ENCODE measurements around the gene MCM3.

Gene MCM3

GRCh38 chr6:52253494-52253893 is 31.0 kb downstream of the MCM3 start:
- H3K36me3 ChIP-seq (ENCODE audit: control insufficient read depth in 2 of 2, insufficient read depth in 1 of 2, low read length in 2 of 2) = no peaks in the 10 kb centered on the region
- POLR2A ChIA-PET = interaction anchor here (0.7 kb wide), 1 partner anchor 108 kb away, joined by 3 read pairs; the partner anchor contains the start of gene PAQR8
- H3K27ac ChIP-seq (ENCODE audit: extremely low read depth, low read depth, low read length) = no peak overlapping the region
- H3K9me3 ChIP-seq (ENCODE audit: control insufficient read depth, insufficient read depth, low read depth, low read length) = no peaks in the 10 kb centered on the region
- no peak overlapping the region for H3K4me3 ChIP-seq (ENCODE audit: low read depth, low read length)
- 0 out of 2 replicates have a peak, but pooled peaks have one; percentile 10 for TF ChIP-seq ZBTB17 (tag by site-specific recombination; IDR thresholded peaks at IDR 0.05)
- no peak for TF ChIP-seq GLIS2 (tag by site-specific recombination; IDR thresholded peaks at IDR 0.05)
- H3K4me1 ChIP-seq (ENCODE audit: control insufficient read depth, insufficient read depth, low read length) = peaks cover 5% of the 10 kb centered on the region
- CTCF ChIA-PET = interaction anchor here (1.0 to 2.3 kb wide), 4 partner anchors 10 to 169 kb away, joined by 4 to 20 read pairs (median 10); no protein-coding TSS in a partner anchor

GRCh38 chr6:52251113-52251512 is 33.4 kb downstream of the MCM3 start:
- no peak overlapping the region for H3K4me3 ChIP-seq (ENCODE audit: low read depth, low read length)
- ChIA-PET POLR2A (no interaction called here), CTCF (interaction anchor here (1.2 to 1.7 kb wide), 2 partner anchors 11 to 13 kb away, joined by 3 to 6 read pairs; no protein-coding TSS in a partner anchor)
- TF ChIP-seq, protein P1, sequence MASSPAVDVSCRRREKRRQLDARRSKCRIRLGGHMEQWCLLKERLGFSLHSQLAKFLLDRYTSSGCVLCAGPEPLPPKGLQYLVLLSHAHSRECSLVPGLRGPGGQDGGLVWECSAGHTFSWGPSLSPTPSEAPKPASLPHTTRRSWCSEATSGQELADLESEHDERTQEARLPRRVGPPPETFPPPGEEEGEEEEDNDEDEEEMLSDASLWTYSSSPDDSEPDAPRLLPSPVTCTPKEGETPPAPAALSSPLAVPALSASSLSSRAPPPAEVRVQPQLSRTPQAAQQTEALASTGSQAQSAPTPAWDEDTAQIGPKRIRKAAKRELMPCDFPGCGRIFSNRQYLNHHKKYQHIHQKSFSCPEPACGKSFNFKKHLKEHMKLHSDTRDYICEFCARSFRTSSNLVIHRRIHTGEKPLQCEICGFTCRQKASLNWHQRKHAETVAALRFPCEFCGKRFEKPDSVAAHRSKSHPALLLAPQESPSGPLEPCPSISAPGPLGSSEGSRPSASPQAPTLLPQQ (tag by site-specific recombination; IDR thresholded peaks at IDR 0.05) = no peak
- TF ChIP-seq, protein P2, sequence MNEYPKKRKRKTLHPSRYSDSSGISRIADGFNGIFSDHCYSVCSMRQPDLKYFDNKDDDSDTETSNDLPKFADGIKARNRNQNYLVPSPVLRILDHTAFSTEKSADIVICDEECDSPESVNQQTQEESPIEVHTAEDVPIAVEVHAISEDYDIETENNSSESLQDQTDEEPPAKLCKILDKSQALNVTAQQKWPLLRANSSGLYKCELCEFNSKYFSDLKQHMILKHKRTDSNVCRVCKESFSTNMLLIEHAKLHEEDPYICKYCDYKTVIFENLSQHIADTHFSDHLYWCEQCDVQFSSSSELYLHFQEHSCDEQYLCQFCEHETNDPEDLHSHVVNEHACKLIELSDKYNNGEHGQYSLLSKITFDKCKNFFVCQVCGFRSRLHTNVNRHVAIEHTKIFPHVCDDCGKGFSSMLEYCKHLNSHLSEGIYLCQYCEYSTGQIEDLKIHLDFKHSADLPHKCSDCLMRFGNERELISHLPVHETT (tag by site-specific recombination; IDR thresholded peaks at IDR 0.05) = no peak
- no peak for TF ChIP-seq ZNF610 (tag by site-specific recombination; IDR thresholded peaks at IDR 0.05; ENCODE audit: borderline replicate concordance)
- no peak for TF ChIP-seq ZNF513 (tag by site-specific recombination; IDR thresholded peaks at IDR 0.05)
- TF ChIP-seq ZSCAN16 (tag by site-specific recombination; IDR thresholded peaks at IDR 0.05) = no peak
- no peak for TF ChIP-seq ZNF768 (tag by site-specific recombination; IDR thresholded peaks at IDR 0.05)
- TF ChIP-seq, protein P3, sequence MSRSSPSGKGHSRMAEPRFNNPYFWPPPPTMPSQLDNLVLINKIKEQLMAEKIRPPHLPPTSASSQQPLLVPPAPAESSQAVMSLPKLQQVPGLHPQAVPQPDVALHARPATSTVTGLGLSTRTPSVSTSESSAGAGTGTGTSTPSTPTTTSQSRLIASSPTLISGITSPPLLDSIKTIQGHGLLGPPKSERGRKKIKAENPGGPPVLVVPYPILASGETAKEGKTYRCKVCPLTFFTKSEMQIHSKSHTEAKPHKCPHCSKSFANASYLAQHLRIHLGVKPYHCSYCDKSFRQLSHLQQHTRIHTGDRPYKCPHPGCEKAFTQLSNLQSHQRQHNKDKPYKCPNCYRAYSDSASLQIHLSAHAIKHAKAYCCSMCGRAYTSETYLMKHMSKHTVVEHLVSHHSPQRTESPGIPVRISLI (tag by site-specific recombination; IDR thresholded peaks at IDR 0.05) = no peak
- TF ChIP-seq ZNF747 (tag by site-specific recombination; IDR thresholded peaks at IDR 0.05) = no peak
- TF ChIP-seq, protein P4, sequence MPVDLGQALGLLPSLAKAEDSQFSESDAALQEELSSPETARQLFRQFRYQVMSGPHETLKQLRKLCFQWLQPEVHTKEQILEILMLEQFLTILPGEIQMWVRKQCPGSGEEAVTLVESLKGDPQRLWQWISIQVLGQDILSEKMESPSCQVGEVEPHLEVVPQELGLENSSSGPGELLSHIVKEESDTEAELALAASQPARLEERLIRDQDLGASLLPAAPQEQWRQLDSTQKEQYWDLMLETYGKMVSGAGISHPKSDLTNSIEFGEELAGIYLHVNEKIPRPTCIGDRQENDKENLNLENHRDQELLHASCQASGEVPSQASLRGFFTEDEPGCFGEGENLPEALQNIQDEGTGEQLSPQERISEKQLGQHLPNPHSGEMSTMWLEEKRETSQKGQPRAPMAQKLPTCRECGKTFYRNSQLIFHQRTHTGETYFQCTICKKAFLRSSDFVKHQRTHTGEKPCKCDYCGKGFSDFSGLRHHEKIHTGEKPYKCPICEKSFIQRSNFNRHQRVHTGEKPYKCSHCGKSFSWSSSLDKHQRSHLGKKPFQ (tag by site-specific recombination; IDR thresholded peaks at IDR 0.05) = no peak
- TF ChIP-seq RBAK (tag by site-specific recombination; IDR thresholded peaks at IDR 0.05) = no peak
- TF ChIP-seq OSR2 (tag by site-specific recombination; IDR thresholded peaks at IDR 0.05) = no peak
- no peak for TF ChIP-seq ZNF837 (tag by site-specific recombination; IDR thresholded peaks at IDR 0.05)
- no peaks in the 10 kb centered on the region for H3K36me3 ChIP-seq (ENCODE audit: control insufficient read depth in 2 of 2, insufficient read depth in 1 of 2, low read length in 2 of 2)
- peaks cover 5% of the 10 kb centered on the region for H3K4me1 ChIP-seq (ENCODE audit: control insufficient read depth, insufficient read depth, low read length)
- no peak overlapping the region for H3K27ac ChIP-seq (ENCODE audit: extremely low read depth, low read depth, low read length)
- no peaks in the 10 kb centered on the region for H3K9me3 ChIP-seq (ENCODE audit: control insufficient read depth, insufficient read depth, low read depth, low read length)

DNA sequence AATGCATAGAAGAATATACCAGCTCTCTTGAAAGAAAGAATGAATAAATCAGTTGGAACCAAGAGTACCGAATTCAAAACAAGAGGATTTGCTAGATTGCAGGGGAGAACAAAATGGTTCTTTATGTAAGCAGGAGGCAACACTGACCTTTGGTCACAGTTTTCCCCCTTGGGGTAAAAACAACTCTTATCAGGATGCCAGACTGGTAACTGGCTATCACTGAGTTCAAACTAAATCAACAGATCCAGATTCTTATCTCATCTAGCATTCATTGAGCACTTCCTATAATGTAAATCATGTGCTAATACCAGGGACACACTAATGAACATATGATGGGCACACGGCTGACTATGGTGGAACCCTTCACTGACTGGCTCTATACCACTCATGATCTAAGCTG is 35.5 kb downstream of the MCM3 start:
- H3K27ac ChIP-seq (ENCODE audit: extremely low read depth, low read depth, low read length) = no peak overlapping the region
- H3K4me3 ChIP-seq (ENCODE audit: low read depth, low read length) = no peak overlapping the region
- ChIA-PET CTCF (interaction anchor here (2.2 kb wide), 1 partner anchor 14 kb away, joined by 11 read pairs; no protein-coding TSS in a partner anchor), POLR2A (no interaction called here)
- H3K36me3 ChIP-seq (ENCODE audit: control insufficient read depth in 2 of 2, insufficient read depth in 1 of 2, low read length in 2 of 2) = no peaks in the 10 kb centered on the region
- no peaks in the 10 kb centered on the region for H3K9me3 ChIP-seq (ENCODE audit: control insufficient read depth, insufficient read depth, low read depth, low read length)
- peaks cover 5% of the 10 kb centered on the region for H3K4me1 ChIP-seq (ENCODE audit: control insufficient read depth, insufficient read depth, low read length)
- TF ChIP-seq ZNF214 (tag by site-specific recombination; IDR thresholded peaks at IDR 0.05; ENCODE audit: borderline replicate concordance) (no peak), SP2 (tag by site-specific recombination; IDR thresholded peaks at IDR 0.05) (no peak), ZNF585B (tag by site-specific recombination; IDR thresholded peaks at IDR 0.05) (no peak), KLF16 (tag by site-specific recombination; IDR thresholded peaks at IDR 0.05) (no peak), ZNF623 (tag by site-specific recombination; IDR thresholded peaks at IDR 0.05) (no peak), ZNF521 (tag by site-specific recombination; IDR thresholded peaks at IDR 0.05) (no peak)
- TF ChIP-seq, protein P5, sequence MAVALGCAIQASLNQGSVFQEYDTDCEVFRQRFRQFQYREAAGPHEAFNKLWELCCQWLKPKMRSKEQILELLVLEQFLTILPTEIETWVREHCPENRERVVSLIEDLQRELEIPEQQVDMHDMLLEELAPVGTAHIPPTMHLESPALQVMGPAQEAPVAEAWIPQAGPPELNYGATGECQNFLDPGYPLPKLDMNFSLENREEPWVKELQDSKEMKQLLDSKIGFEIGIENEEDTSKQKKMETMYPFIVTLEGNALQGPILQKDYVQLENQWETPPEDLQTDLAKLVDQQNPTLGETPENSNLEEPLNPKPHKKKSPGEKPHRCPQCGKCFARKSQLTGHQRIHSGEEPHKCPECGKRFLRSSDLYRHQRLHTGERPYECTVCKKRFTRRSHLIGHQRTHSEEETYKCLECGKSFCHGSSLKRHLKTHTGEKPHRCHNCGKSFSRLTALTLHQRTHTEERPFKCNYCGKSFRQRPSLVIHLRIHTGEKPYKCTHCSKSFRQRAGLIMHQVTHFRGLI (tag by site-specific recombination; IDR thresholded peaks at IDR 0.05) = no peak
- TF ChIP-seq, protein P6, sequence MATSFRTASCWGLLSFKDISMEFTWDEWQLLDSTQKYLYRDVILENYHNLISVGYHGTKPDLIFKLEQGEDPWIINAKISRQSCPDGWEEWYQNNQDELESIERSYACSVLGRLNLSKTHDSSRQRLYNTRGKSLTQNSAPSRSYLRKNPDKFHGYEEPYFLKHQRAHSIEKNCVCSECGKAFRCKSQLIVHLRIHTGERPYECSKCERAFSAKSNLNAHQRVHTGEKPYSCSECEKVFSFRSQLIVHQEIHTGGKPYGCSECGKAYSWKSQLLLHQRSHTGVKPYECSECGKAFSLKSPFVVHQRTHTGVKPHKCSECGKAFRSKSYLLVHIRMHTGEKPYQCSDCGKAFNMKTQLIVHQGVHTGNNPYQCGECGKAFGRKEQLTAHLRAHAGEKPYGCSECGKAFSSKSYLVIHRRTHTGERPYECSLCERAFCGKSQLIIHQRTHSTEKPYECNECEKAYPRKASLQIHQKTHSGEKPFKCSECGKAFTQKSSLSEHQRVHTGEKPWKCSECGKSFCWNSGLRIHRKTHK (tag by site-specific recombination; IDR thresholded peaks at IDR 0.05) = no peak
